Neural cell (in vitro differentiated cells): ENCODE results near the gene CTAGE1. TPM values are rescaled to one million over a fixed set of nuclear protein-coding genes. Genes with fewer than 3 reads are reported as not detected.

Source experiments
- H2AFZ ChIP-seq: fragments of 200-600, 300-800 bp; sonication (generic), shearing (Covaris generic); 2 replicates; pipeline ENCODE4 v1.6.0; 2014; ENCODE audit warnings: low read depth, mild to moderate bottlenecking, antibody characterized with exemption, low read length, moderate library complexity
- H3F3A ChIP-seq: fragments of 200-600 bp; shearing (Covaris generic); 2 replicates; pipeline ENCODE4 v1.6.1; 2016; ENCODE audit warnings: mild to moderate bottlenecking, moderate library complexity, mixed read lengths, antibody characterized with exemption, low read length; ENCODE audit not compliant: insufficient read depth, poor library complexity, severe bottlenecking
- H3K27ac ChIP-seq: fragments of 200-600, 300-800 bp; sonication (generic), shearing (Covaris generic); 2 replicates; pipeline ENCODE4 v1.5.1; 2014; ENCODE audit warnings: mild to moderate bottlenecking, low read length, moderate library complexity
- H3K27me3 ChIP-seq: fragments of 300-800, 200-600 bp; sonication (generic), shearing (Covaris generic); 2 replicates; pipeline ENCODE4 v1.6.0; 2014; ENCODE audit warnings: mild to moderate bottlenecking, low read depth, low read length, moderate library complexity; ENCODE audit not compliant: insufficient read depth
- H3K36me3 ChIP-seq: fragments of 300-800, 200-600 bp; sonication (generic), shearing (Covaris generic); 2 replicates; pipeline ENCODE4 v1.5.1; 2014; ENCODE audit warnings: mild to moderate bottlenecking, antibody characterized with exemption, low read length, moderate library complexity; ENCODE audit not compliant: insufficient read depth
- H3K4me2 ChIP-seq: fragments of 300-800, 200-600 bp; sonication (generic), shearing (Covaris generic); 2 replicates; pipeline ENCODE4 v1.6.0; 2014; ENCODE audit warnings: mild to moderate bottlenecking, low read length
- H3K4me3 ChIP-seq: fragments of 300-800, 200-600 bp; sonication (generic), shearing (Covaris generic); 2 replicates; pipeline ENCODE4 v1.5.1; 2014; ENCODE audit warnings: mild to moderate bottlenecking, low read length, moderate library complexity
- H3K79me2 ChIP-seq: fragments of 200-600 bp; shearing (Covaris generic); replicated peaks from 2 replicates; pipeline ENCODE4 v1.6.0; 2014; ENCODE audit warnings: mild to moderate bottlenecking, low read length, moderate library complexity; ENCODE audit not compliant: insufficient read depth
- H3K9ac ChIP-seq: fragments of 300-800, 200-600 bp; sonication (generic), shearing (Covaris generic); 2 replicates; pipeline ENCODE4 v1.6.1; 2016; ENCODE audit warnings: mild to moderate bottlenecking, low read length, mixed read lengths
- H3K9me2 ChIP-seq: fragments of 200-600 bp; shearing (Covaris generic); 2 replicates; pipeline ENCODE4 v1.6.1; 2016; ENCODE audit warnings: mild to moderate bottlenecking, low read length, mixed read lengths; ENCODE audit not compliant: insufficient read depth
- H3K9me3 ChIP-seq: fragments of 200-600, 300-800 bp; sonication (generic), shearing (Covaris generic); 2 replicates; pipeline ENCODE4 v1.6.1; 2016; ENCODE audit warnings: mild to moderate bottlenecking, mixed run types, low read length, moderate library complexity, mixed read lengths
- H4K20me1 ChIP-seq: fragments of 200-600 bp; shearing (Covaris generic); 2 replicates; pipeline ENCODE4 v1.6.1; 2016; ENCODE audit warnings: mild to moderate bottlenecking, mixed run types; ENCODE audit not compliant: insufficient read depth
- CTCF ChIP-seq: fragments of 450-650 bp; IDR thresholded peaks from 2 replicates; pipeline ENCODE4 v1.5.1; 2014; ENCODE audit warnings: antibody characterized with exemption, mild to moderate bottlenecking, moderate library complexity; ENCODE audit not compliant: poor library complexity, severe bottlenecking
- EP300 ChIP-seq: fragments of 450-650 bp; conservative IDR thresholded peaks from 2 replicates; pipeline ENCODE4 v1.6.1; 2014; ENCODE audit warnings: antibody characterized with exemption, mild to moderate bottlenecking, moderate library complexity; ENCODE audit not compliant: poor library complexity, severe bottlenecking
- EZH2 ChIP-seq: fragments of 200-600, 300-800 bp; shearing (Covaris generic), sonication (generic); IDR thresholded peaks from 2 replicates; pipeline ENCODE4 v1.6.1; 2014; ENCODE audit warnings: antibody characterized with exemption, low read length, borderline replicate concordance, mild to moderate bottlenecking; ENCODE audit not compliant: insufficient read depth, poor library complexity, severe bottlenecking
- MXI1 ChIP-seq: fragments of 450-650 bp; conservative IDR thresholded peaks from 2 replicates; pipeline ENCODE4 v1.6.1; 2014; ENCODE audit warnings: antibody characterized with exemption, mild to moderate bottlenecking; ENCODE audit not compliant: poor library complexity, severe bottlenecking
- POLR2AphosphoS5 ChIP-seq: IDR thresholded peaks from 2 replicates; pipeline ENCODE4 v1.6.1; 2012
- RAD21 ChIP-seq: fragments of 450-650 bp; conservative IDR thresholded peaks from 2 replicates; pipeline ENCODE4 v1.6.1; 2014; ENCODE audit warnings: antibody characterized with exemption, mild to moderate bottlenecking, moderate library complexity
- REST ChIP-seq: IDR thresholded peaks from 2 replicates; pipeline ENCODE4 v1.6.1; 2012; ENCODE audit warnings: borderline replicate concordance
- SMC3 ChIP-seq: fragments of 450-650 bp; conservative IDR thresholded peaks from 2 replicates; pipeline ENCODE4 v1.6.1; 2014; ENCODE audit warnings: antibody characterized with exemption, mild to moderate bottlenecking, moderate library complexity; ENCODE audit not compliant: poor library complexity
- TAF1 ChIP-seq: IDR thresholded peaks from 2 replicates; pipeline ENCODE4 v1.6.1; 2012; ENCODE audit warnings: low read depth
- polyA plus RNA-seq: library from polyadenylated mRNA; depleted of rRNA; stranded (reverse); fragments of >200 nt; gene quantifications from 2 replicates; pipeline ENCODE4 v1.2.3, GENCODE V29; 2014

Gene CTAGE1
- polyA plus RNA-seq, 1 donor from 2014 or later, result not detected

GRCh38 chr18:22459491-22459890, 41.8 kb upstream of the CTAGE1 start:
- H3K27me3 ChIP-seq, result no peaks in the 10 kb centered on the region
- H3K27ac ChIP-seq, result no peak overlapping the region
- no peak overlapping the region for H3K9ac ChIP-seq
- no peak overlapping the region for H3K4me3 ChIP-seq
- TF ChIP-seq RAD21, result no peak
- TF ChIP-seq MXI1, result no peak
- H4K20me1 ChIP-seq, result no peaks in the 10 kb centered on the region
- H3K4me2 ChIP-seq, result no peak overlapping the region
- H3F3A ChIP-seq, result no peaks in the 10 kb centered on the region
- no peaks in the 10 kb centered on the region for H3K9me2 ChIP-seq
- H3K36me3 ChIP-seq, result no peaks in the 10 kb centered on the region
- H3K9me3 ChIP-seq, result no peaks in the 10 kb centered on the region
- H2AFZ ChIP-seq, result no peak overlapping the region
- no peaks in the 10 kb centered on the region for H3K79me2 ChIP-seq

GRCh38 chr18:22457524-22457923, 39.8 kb upstream of the CTAGE1 start:
- Histone ChIP-seq H3K4me2 (no peak overlapping the region), H3K27ac (no peak overlapping the region), H3K9me2 (no peaks in the 10 kb centered on the region), H4K20me1 (no peaks in the 10 kb centered on the region), H3K79me2 (no peaks in the 10 kb centered on the region), H3K27me3 (no peaks in the 10 kb centered on the region), H3K4me3 (no peak overlapping the region), H2AFZ (no peak overlapping the region), H3K9ac (no peak overlapping the region), H3K36me3 (no peaks in the 10 kb centered on the region), H3F3A (no peaks in the 10 kb centered on the region), H3K9me3 (no peaks in the 10 kb centered on the region)
- TF ChIP-seq MXI1, result no peak
- no peak for TF ChIP-seq REST
- TF ChIP-seq CTCF, result no peak
- TF ChIP-seq POLR2AphosphoS5, result no peak
- TF ChIP-seq EZH2, result no peak
- TF ChIP-seq SMC3, result no peak
- no peak for TF ChIP-seq EP300
- TF ChIP-seq RAD21, result no peak
- no peak for TF ChIP-seq TAF1

GRCh38 chr18:22456547-22456946, 38.8 kb upstream of the CTAGE1 start:
- Histone ChIP-seq H3K4me2 (no peak overlapping the region), H3K27ac (no peak overlapping the region), H3K9me2 (no peaks in the 10 kb centered on the region), H3K79me2 (no peaks in the 10 kb centered on the region), H4K20me1 (no peaks in the 10 kb centered on the region), H3K9ac (no peak overlapping the region), H2AFZ (no peak overlapping the region), H3K9me3 (no peaks in the 10 kb centered on the region), H3K36me3 (no peaks in the 10 kb centered on the region), H3K4me3 (no peak overlapping the region), H3F3A (no peaks in the 10 kb centered on the region), H3K27me3 (no peaks in the 10 kb centered on the region)
- TF ChIP-seq CTCF (no peak), EP300 (no peak), POLR2AphosphoS5 (no peak), RAD21 (no peak), MXI1 (no peak), SMC3 (no peak), REST (no peak), TAF1 (no peak), EZH2 (no peak)
